Measurements from ENCODE around the gene SCTR.

The SCTR gene

GRCh38 chr2:119548516-119549120 lies 24.3 kb upstream of the SCTR start:
- Histone ChIP-seq H3K36me3 (replicated peaks; ENCODE audit: low read depth, low read length) (no peaks in the 10 kb centered on the region), H3K4me2 (ENCODE audit: low read length) (no peak overlapping the region), H3K4me1 (ENCODE audit: low read length) (no peaks in the 10 kb centered on the region), H3K79me2 (ENCODE audit: low read length) (no peaks in the 10 kb centered on the region), H3K27me3 (ENCODE audit: low read depth, low read length) (peaks cover 9% of the 10 kb centered on the region), H3K27ac (ENCODE audit: low read length) (no peak overlapping the region), H3K9me3 (ENCODE audit: insufficient read depth, low read length) (no peaks in the 10 kb centered on the region), H2AFZ (ENCODE audit: low read depth, low read length) (no peak overlapping the region), H4K20me1 (ENCODE audit: insufficient read depth, low read length) (no peaks in the 10 kb centered on the region), H3K9ac (ENCODE audit: low read length) (no peak overlapping the region), H3K4me3 (ENCODE audit: low read length) (no peak overlapping the region)
- no peak for TF ChIP-seq EZH2phosphoT487 (IDR thresholded peaks at IDR 0.05; ENCODE audit: low read depth)
- TF ChIP-seq, protein P1, sequence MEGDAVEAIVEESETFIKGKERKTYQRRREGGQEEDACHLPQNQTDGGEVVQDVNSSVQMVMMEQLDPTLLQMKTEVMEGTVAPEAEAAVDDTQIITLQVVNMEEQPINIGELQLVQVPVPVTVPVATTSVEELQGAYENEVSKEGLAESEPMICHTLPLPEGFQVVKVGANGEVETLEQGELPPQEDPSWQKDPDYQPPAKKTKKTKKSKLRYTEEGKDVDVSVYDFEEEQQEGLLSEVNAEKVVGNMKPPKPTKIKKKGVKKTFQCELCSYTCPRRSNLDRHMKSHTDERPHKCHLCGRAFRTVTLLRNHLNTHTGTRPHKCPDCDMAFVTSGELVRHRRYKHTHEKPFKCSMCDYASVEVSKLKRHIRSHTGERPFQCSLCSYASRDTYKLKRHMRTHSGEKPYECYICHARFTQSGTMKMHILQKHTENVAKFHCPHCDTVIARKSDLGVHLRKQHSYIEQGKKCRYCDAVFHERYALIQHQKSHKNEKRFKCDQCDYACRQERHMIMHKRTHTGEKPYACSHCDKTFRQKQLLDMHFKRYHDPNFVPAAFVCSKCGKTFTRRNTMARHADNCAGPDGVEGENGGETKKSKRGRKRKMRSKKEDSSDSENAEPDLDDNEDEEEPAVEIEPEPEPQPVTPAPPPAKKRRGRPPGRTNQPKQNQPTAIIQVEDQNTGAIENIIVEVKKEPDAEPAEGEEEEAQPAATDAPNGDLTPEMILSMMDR (IDR thresholded peaks at IDR 0.05; ENCODE audit: low read depth, low read length), result no peak

DNA sequence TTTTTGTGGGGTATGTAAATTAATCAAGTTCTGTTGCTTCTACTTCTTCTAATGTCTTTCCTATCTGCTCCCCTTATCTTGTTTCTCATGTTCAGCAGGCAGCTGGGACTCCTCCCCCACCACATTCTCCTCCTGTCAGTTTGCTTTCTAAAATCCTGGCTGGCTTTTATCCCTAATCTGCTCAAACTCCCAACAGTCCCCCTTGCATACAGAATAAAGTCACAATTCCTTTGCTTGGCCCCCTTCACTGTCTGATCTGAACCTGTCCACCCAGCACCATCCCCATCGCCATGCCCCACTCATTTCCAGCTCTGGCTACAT lies 22.1 kb upstream of the SCTR start:
- Histone ChIP-seq H3K36me3 (replicated peaks; ENCODE audit: low read depth, low read length) (no peaks in the 10 kb centered on the region), H3K4me2 (ENCODE audit: low read length) (no peak overlapping the region), H3K4me1 (ENCODE audit: low read length) (no peaks in the 10 kb centered on the region), H3K27me3 (ENCODE audit: low read depth, low read length) (no peaks in the 10 kb centered on the region), H2AFZ (ENCODE audit: low read depth, low read length) (no peak overlapping the region), H3K9ac (ENCODE audit: low read length) (no peak overlapping the region), H3K27ac (ENCODE audit: low read length) (no peak overlapping the region), H3K9me3 (ENCODE audit: insufficient read depth, low read length) (no peaks in the 10 kb centered on the region), H3K4me3 (ENCODE audit: low read length) (no peak overlapping the region), H3K79me2 (ENCODE audit: low read length) (no peaks in the 10 kb centered on the region), H4K20me1 (ENCODE audit: insufficient read depth, low read length) (no peaks in the 10 kb centered on the region)
- no peak for TF ChIP-seq EZH2phosphoT487 (IDR thresholded peaks at IDR 0.05; ENCODE audit: low read depth)
- TF ChIP-seq, protein P1 (IDR thresholded peaks at IDR 0.05; ENCODE audit: low read depth, low read length), result no peak

- Histone ChIP-seq H3K4me2 (ENCODE audit: low read length) (no peak overlapping the region), H3K4me3 (ENCODE audit: low read length) (no peak overlapping the region), H3K9me3 (ENCODE audit: insufficient read depth, low read length) (no peaks in the 10 kb centered on the region), H3K36me3 (replicated peaks; ENCODE audit: low read depth, low read length) (no peaks in the 10 kb centered on the region), H3K9ac (ENCODE audit: low read length) (no peak overlapping the region), H4K20me1 (ENCODE audit: insufficient read depth, low read length) (no peaks in the 10 kb centered on the region), H3K27ac (ENCODE audit: low read length) (no peak overlapping the region), H2AFZ (ENCODE audit: low read depth, low read length) (no peak overlapping the region), H3K27me3 (ENCODE audit: low read depth, low read length) (no peaks in the 10 kb centered on the region), H3K79me2 (ENCODE audit: low read length) (no peaks in the 10 kb centered on the region), H3K4me1 (ENCODE audit: low read length) (no peaks in the 10 kb centered on the region)
- TF ChIP-seq, protein P1 (IDR thresholded peaks at IDR 0.05; ENCODE audit: low read depth, low read length), result no peak
- no peak for TF ChIP-seq EZH2phosphoT487 (IDR thresholded peaks at IDR 0.05; ENCODE audit: low read depth)
Observed at GRCh38 chr2:119545754-119546446, 21.6 kb upstream of the SCTR start.

DNA sequence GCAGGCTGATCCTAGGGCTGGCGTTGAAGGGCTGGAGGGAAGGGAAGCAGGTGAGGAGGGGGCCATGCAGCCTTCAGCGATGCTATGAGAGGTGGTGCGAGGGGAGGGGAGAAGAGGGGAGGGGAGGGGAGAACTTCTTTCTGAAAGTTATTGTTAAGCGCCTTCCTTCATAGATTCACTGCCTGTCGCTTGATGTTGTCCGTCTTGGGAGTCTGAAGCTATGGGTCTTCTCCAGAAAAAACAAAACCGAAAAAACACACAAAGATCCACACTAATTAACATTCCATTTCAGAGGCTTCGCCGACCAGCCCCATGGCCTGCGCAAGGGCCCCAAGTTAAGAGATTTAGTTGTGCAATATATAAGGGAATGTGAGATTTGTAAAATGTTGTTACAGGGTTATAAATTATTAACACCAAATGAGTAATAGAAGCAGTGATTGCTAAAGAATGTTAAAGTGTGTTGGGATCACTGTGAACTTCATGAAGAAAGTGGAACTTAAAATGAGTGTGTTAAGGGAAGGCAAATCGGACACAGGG lies 20.7 kb upstream of the SCTR start:
- peaks cover 4% of the 10 kb centered on the region; the same call in 1 of the 2 replicates for H3K27me3 ChIP-seq (ENCODE audit: low read depth, low read length)
- H3K9ac ChIP-seq (ENCODE audit: low read length), result no peak overlapping the region
- H3K27ac ChIP-seq (ENCODE audit: low read length), result no peak overlapping the region

More for the DNA sequence above, 20.7 kb upstream of the SCTR start:
- Histone ChIP-seq H3K4me2 (ENCODE audit: low read length) (no peak overlapping the region), H3K9me3 (ENCODE audit: insufficient read depth, low read length) (no peaks in the 10 kb centered on the region), H3K79me2 (ENCODE audit: low read length) (no peaks in the 10 kb centered on the region), H2AFZ (ENCODE audit: low read depth, low read length) (no peak overlapping the region), H4K20me1 (ENCODE audit: insufficient read depth, low read length) (no peaks in the 10 kb centered on the region), H3K4me3 (ENCODE audit: low read length) (no peak overlapping the region), H3K36me3 (replicated peaks; ENCODE audit: low read depth, low read length) (no peaks in the 10 kb centered on the region), H3K4me1 (ENCODE audit: low read length) (no peaks in the 10 kb centered on the region)
- TF ChIP-seq EZH2phosphoT487 (IDR thresholded peaks at IDR 0.05; ENCODE audit: low read depth), result no peak
- TF ChIP-seq, protein P1 (IDR thresholded peaks at IDR 0.05; ENCODE audit: low read depth, low read length), result no peak
